ENCODE data around the gene EVA1A.

EVA1A gene

GRCh38 chr2:75589391-75590105 lies 28.8 kb upstream of the EVA1A start:
- WGBS (ENCODE audit: insufficient coverage), result 92% methylated on average over 3 of the region's 4 CpGs
- H3K36me3 ChIP-seq (ENCODE audit: control insufficient read depth in 4 of 4, insufficient read depth in 4 of 4, low read length in 3 of 4), result no peaks in the 10 kb centered on the region
- H3K4me3 ChIP-seq (ENCODE audit: control insufficient read depth in 1 of 7, extremely low read depth in 1 of 7, insufficient read depth in 4 of 7, low read depth in 2 of 7, low read length in 6 of 7), result no peak overlapping the region
- ChIA-PET CTCF (interaction anchor here (1.0 to 1.3 kb wide), 2 partner anchors 21 to 42 kb away, joined by 3 to 4 read pairs; no protein-coding TSS in a partner anchor), POLR2A (no interaction called here)
- H3K9me3 ChIP-seq (ENCODE audit: control extremely low read depth in 1 of 5, control insufficient read depth in 4 of 5, insufficient read depth in 2 of 5, low read depth in 1 of 5, low read length in 4 of 5), result no peaks in the 10 kb centered on the region
- H3K27me3 ChIP-seq (replicated peaks in 2 of 5; ENCODE audit: control insufficient read depth in 4 of 5, insufficient read depth in 5 of 5, low read length in 4 of 5), result no peaks in the 10 kb centered on the region
- peaks cover 0 to 3% (median 1%) of the 10 kb centered on the region in 4 experiments for H3K4me1 ChIP-seq (ENCODE audit: control extremely low read depth in 1 of 4, control insufficient read depth in 4 of 4, insufficient read depth in 4 of 4, low read length in 3 of 4)
- no peak for DNase-seq
- no peak overlapping the region for H3K27ac ChIP-seq (ENCODE audit: insufficient read depth in 1 of 2, low read depth in 1 of 2, low read length in 2 of 2, poor library complexity in 1 of 2, severe bottlenecking in 2 of 2)

- no peaks in the 10 kb centered on the region for H3K9me3 ChIP-seq (ENCODE audit: control extremely low read depth in 1 of 5, control insufficient read depth in 4 of 5, insufficient read depth in 2 of 5, low read depth in 1 of 5, low read length in 4 of 5)
- CTCF ChIA-PET, result no interaction called here
Observed at GRCh38 chr2:75587954-75588587, 27.3 kb upstream of the EVA1A start.

GRCh38 chr2:75586971-75587370 lies 26.2 kb upstream of the EVA1A start:
- 100% methylated on average over 1 of the region's 2 CpGs for WGBS (ENCODE audit: insufficient coverage)
- peaks cover 0 to 1% (median under 1%) of the 10 kb centered on the region in 4 experiments for H3K4me1 ChIP-seq (ENCODE audit: control extremely low read depth in 1 of 4, control insufficient read depth in 4 of 4, insufficient read depth in 4 of 4, low read length in 3 of 4)
- no peaks in the 10 kb centered on the region for H3K9me3 ChIP-seq (ENCODE audit: control extremely low read depth in 1 of 5, control insufficient read depth in 4 of 5, insufficient read depth in 2 of 5, low read depth in 1 of 5, low read length in 4 of 5)
- H3K36me3 ChIP-seq (ENCODE audit: control insufficient read depth in 4 of 4, insufficient read depth in 4 of 4, low read length in 3 of 4), result no peaks in the 10 kb centered on the region
- no peak overlapping the region for H3K27ac ChIP-seq (ENCODE audit: insufficient read depth in 1 of 2, low read depth in 1 of 2, low read length in 2 of 2, poor library complexity in 1 of 2, severe bottlenecking in 2 of 2)
- POLR2A ChIA-PET, result no interaction called here
- CTCF ChIA-PET, result no interaction called here
- no peaks in the 10 kb centered on the region for H3K27me3 ChIP-seq (replicated peaks in 2 of 5; ENCODE audit: control insufficient read depth in 4 of 5, insufficient read depth in 5 of 5, low read length in 4 of 5)
- H3K4me3 ChIP-seq (ENCODE audit: control insufficient read depth in 1 of 7, extremely low read depth in 1 of 7, insufficient read depth in 4 of 7, low read depth in 2 of 7, low read length in 6 of 7), result no peak overlapping the region
- no peak for DNase-seq

More at GRCh38 chr2:75587954-75588587, 27.3 kb upstream of the EVA1A start:
- no peak overlapping the region for H3K27ac ChIP-seq (ENCODE audit: insufficient read depth in 1 of 2, low read depth in 1 of 2, low read length in 2 of 2, poor library complexity in 1 of 2, severe bottlenecking in 2 of 2)
- H3K4me3 ChIP-seq (ENCODE audit: control insufficient read depth in 1 of 7, extremely low read depth in 1 of 7, insufficient read depth in 4 of 7, low read depth in 2 of 7, low read length in 6 of 7), result no peak overlapping the region
- WGBS (ENCODE audit: insufficient coverage), result 100% methylated on average over 4 of the region's 5 CpGs
- peaks cover 0 to 3% (median 1%) of the 10 kb centered on the region in 4 experiments for H3K4me1 ChIP-seq (ENCODE audit: control extremely low read depth in 1 of 4, control insufficient read depth in 4 of 4, insufficient read depth in 4 of 4, low read length in 3 of 4)
- POLR2A ChIA-PET, result no interaction called here
- no peak for DNase-seq
- no peaks in the 10 kb centered on the region for H3K27me3 ChIP-seq (replicated peaks in 2 of 5; ENCODE audit: control insufficient read depth in 4 of 5, insufficient read depth in 5 of 5, low read length in 4 of 5)
- H3K36me3 ChIP-seq (ENCODE audit: control insufficient read depth in 4 of 4, insufficient read depth in 4 of 4, low read length in 3 of 4), result no peaks in the 10 kb centered on the region

GRCh38 chr2:75582840-75583239 lies 22.1 kb upstream of the EVA1A start:
- WGBS (ENCODE audit: insufficient coverage), result no CpG with 5 or more reads among the region's 1 CpG
- H3K27ac ChIP-seq (ENCODE audit: insufficient read depth in 1 of 2, low read depth in 1 of 2, low read length in 2 of 2, poor library complexity in 1 of 2, severe bottlenecking in 2 of 2), result no peak overlapping the region
- H3K4me3 ChIP-seq (ENCODE audit: control insufficient read depth in 1 of 7, extremely low read depth in 1 of 7, insufficient read depth in 4 of 7, low read depth in 2 of 7, low read length in 6 of 7), result no peak overlapping the region
- POLR2A ChIA-PET, result no interaction called here
- no peak for DNase-seq
- CTCF ChIA-PET, result no interaction called here
- no peaks in the 10 kb centered on the region for H3K27me3 ChIP-seq (replicated peaks in 2 of 5; ENCODE audit: control insufficient read depth in 4 of 5, insufficient read depth in 5 of 5, low read length in 4 of 5)
- no peaks in the 10 kb centered on the region for H3K36me3 ChIP-seq (ENCODE audit: control insufficient read depth in 4 of 4, insufficient read depth in 4 of 4, low read length in 3 of 4)
- peaks cover 0 to 2% (median 0%) of the 10 kb centered on the region in 5 experiments for H3K9me3 ChIP-seq (ENCODE audit: control extremely low read depth in 1 of 5, control insufficient read depth in 4 of 5, insufficient read depth in 2 of 5, low read depth in 1 of 5, low read length in 4 of 5)
- no peaks in the 10 kb centered on the region for H3K4me1 ChIP-seq (ENCODE audit: control extremely low read depth in 1 of 4, control insufficient read depth in 4 of 4, insufficient read depth in 4 of 4, low read length in 3 of 4)

- Histone ChIP-seq H3K4me1 (ENCODE audit: control extremely low read depth in 1 of 4, control insufficient read depth in 4 of 4, insufficient read depth in 4 of 4, low read length in 3 of 4) (no peaks in the 10 kb centered on the region), H3K4me3 (ENCODE audit: control insufficient read depth in 1 of 7, extremely low read depth in 1 of 7, insufficient read depth in 4 of 7, low read depth in 2 of 7, low read length in 6 of 7) (no peak overlapping the region), H3K27ac (ENCODE audit: insufficient read depth in 1 of 2, low read depth in 1 of 2, low read length in 2 of 2, poor library complexity in 1 of 2, severe bottlenecking in 2 of 2) (no peak overlapping the region), H3K36me3 (ENCODE audit: control insufficient read depth in 4 of 4, insufficient read depth in 4 of 4, low read length in 3 of 4) (no peaks in the 10 kb centered on the region), H3K27me3 (replicated peaks in 2 of 5; ENCODE audit: control insufficient read depth in 4 of 5, insufficient read depth in 5 of 5, low read length in 4 of 5) (no peaks in the 10 kb centered on the region), H3K9me3 (ENCODE audit: control extremely low read depth in 1 of 5, control insufficient read depth in 4 of 5, insufficient read depth in 2 of 5, low read depth in 1 of 5, low read length in 4 of 5) (peaks cover 0 to 2% (median 0%) of the 10 kb centered on the region in 5 experiments)
- no CpG with 5 or more reads among the region's 1 CpG for WGBS (ENCODE audit: insufficient coverage)
- ChIA-PET CTCF (no interaction called here), POLR2A (no interaction called here)
- no peak for DNase-seq
Observed at GRCh38 chr2:75580606-75581005, 19.9 kb upstream of the EVA1A start.

GRCh38 chr2:75580156-75580555 lies 19.4 kb upstream of the EVA1A start:
- Histone ChIP-seq H3K4me3 (ENCODE audit: control insufficient read depth in 1 of 7, extremely low read depth in 1 of 7, insufficient read depth in 4 of 7, low read depth in 2 of 7, low read length in 6 of 7) (no peak overlapping the region), H3K4me1 (ENCODE audit: control extremely low read depth in 1 of 4, control insufficient read depth in 4 of 4, insufficient read depth in 4 of 4, low read length in 3 of 4) (no peaks in the 10 kb centered on the region), H3K27me3 (replicated peaks in 2 of 5; ENCODE audit: control insufficient read depth in 4 of 5, insufficient read depth in 5 of 5, low read length in 4 of 5) (no peaks in the 10 kb centered on the region), H3K36me3 (ENCODE audit: control insufficient read depth in 4 of 4, insufficient read depth in 4 of 4, low read length in 3 of 4) (no peaks in the 10 kb centered on the region), H3K9me3 (ENCODE audit: control extremely low read depth in 1 of 5, control insufficient read depth in 4 of 5, insufficient read depth in 2 of 5, low read depth in 1 of 5, low read length in 4 of 5) (peaks cover 0 to 2% (median 0%) of the 10 kb centered on the region in 5 experiments), H3K27ac (ENCODE audit: insufficient read depth in 1 of 2, low read depth in 1 of 2, low read length in 2 of 2, poor library complexity in 1 of 2, severe bottlenecking in 2 of 2) (no peak overlapping the region)
- no peak for DNase-seq
- WGBS (ENCODE audit: insufficient coverage), result 100% methylated on average over 1 of the region's 1 CpG
- ChIA-PET CTCF (interaction anchor here (1.0 kb wide), 1 partner anchor 13 kb away, joined by 3 read pairs; no protein-coding TSS in a partner anchor), POLR2A (no interaction called here)

- no peaks in the 10 kb centered on the region for H3K36me3 ChIP-seq (ENCODE audit: control insufficient read depth in 4 of 4, insufficient read depth in 4 of 4, low read length in 3 of 4)
- no peak overlapping the region for H3K27ac ChIP-seq (ENCODE audit: insufficient read depth in 1 of 2, low read depth in 1 of 2, low read length in 2 of 2, poor library complexity in 1 of 2, severe bottlenecking in 2 of 2)
- H3K9me3 ChIP-seq (ENCODE audit: control extremely low read depth in 1 of 5, control insufficient read depth in 4 of 5, insufficient read depth in 2 of 5, low read depth in 1 of 5, low read length in 4 of 5), result peaks cover 0 to 2% (median 0%) of the 10 kb centered on the region in 5 experiments
- H3K4me3 ChIP-seq (ENCODE audit: control insufficient read depth in 1 of 7, extremely low read depth in 1 of 7, insufficient read depth in 4 of 7, low read depth in 2 of 7, low read length in 6 of 7), result no peak overlapping the region
- ChIA-PET CTCF (interaction anchor here (1.0 kb wide), 1 partner anchor 12 kb away, joined by 3 read pairs; no protein-coding TSS in a partner anchor), POLR2A (no interaction called here)
- H3K27me3 ChIP-seq (replicated peaks in 2 of 5; ENCODE audit: control insufficient read depth in 4 of 5, insufficient read depth in 5 of 5, low read length in 4 of 5), result no peaks in the 10 kb centered on the region
- no peaks in the 10 kb centered on the region for H3K4me1 ChIP-seq (ENCODE audit: control extremely low read depth in 1 of 4, control insufficient read depth in 4 of 4, insufficient read depth in 4 of 4, low read length in 3 of 4)
- no peak for DNase-seq
Observed at GRCh38 chr2:75579186-75579585, 18.4 kb upstream of the EVA1A start.

Measured in common myeloid progenitor, CD34-positive (primary cell).